ENCODE measurements around the gene MRPL55.

MRPL55 gene

DNA sequence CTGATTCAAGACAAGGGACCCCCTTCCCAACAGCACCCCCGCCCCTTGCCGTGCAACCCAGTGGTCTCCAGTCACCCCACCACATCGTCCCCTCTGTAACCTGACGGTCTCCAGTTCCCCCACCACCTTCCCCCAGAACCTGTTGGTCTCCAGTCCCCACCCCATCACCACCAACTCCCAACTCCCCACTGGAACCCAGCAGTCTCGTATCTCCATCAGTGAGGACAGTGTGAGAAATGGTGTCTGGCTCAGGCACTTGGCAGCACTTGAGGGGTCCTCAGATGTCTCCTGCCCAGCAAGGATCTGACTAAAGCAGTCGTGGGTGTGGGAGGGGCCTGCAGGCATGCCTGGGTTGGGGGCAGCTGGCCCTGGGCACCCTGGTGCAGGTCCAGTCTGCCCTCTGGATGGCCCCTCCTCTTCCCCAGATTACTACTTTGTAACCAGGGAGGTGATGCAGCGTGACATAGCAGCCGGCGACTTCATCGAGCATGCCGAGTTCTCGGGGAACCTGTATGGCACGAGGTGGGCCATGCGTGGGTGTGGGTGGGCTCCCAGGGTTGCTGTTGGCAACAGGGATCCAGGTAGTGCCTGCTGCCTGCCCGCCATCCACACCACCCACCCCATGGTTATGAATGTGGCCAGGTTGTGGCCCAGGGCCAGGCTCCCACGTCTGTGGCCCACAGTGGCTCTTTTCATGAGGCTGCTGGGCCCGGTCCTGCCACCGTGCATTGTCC is 37.5 kb upstream of the MRPL55 start:
- TF ChIP-seq, protein P1, sequence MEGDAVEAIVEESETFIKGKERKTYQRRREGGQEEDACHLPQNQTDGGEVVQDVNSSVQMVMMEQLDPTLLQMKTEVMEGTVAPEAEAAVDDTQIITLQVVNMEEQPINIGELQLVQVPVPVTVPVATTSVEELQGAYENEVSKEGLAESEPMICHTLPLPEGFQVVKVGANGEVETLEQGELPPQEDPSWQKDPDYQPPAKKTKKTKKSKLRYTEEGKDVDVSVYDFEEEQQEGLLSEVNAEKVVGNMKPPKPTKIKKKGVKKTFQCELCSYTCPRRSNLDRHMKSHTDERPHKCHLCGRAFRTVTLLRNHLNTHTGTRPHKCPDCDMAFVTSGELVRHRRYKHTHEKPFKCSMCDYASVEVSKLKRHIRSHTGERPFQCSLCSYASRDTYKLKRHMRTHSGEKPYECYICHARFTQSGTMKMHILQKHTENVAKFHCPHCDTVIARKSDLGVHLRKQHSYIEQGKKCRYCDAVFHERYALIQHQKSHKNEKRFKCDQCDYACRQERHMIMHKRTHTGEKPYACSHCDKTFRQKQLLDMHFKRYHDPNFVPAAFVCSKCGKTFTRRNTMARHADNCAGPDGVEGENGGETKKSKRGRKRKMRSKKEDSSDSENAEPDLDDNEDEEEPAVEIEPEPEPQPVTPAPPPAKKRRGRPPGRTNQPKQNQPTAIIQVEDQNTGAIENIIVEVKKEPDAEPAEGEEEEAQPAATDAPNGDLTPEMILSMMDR (IDR thresholded peaks at IDR 0.05; ENCODE audit: low read depth, low read length) = no peak
- no peak overlapping the region for H3K4me3 ChIP-seq (ENCODE audit: low read depth, low read length)

DNA sequence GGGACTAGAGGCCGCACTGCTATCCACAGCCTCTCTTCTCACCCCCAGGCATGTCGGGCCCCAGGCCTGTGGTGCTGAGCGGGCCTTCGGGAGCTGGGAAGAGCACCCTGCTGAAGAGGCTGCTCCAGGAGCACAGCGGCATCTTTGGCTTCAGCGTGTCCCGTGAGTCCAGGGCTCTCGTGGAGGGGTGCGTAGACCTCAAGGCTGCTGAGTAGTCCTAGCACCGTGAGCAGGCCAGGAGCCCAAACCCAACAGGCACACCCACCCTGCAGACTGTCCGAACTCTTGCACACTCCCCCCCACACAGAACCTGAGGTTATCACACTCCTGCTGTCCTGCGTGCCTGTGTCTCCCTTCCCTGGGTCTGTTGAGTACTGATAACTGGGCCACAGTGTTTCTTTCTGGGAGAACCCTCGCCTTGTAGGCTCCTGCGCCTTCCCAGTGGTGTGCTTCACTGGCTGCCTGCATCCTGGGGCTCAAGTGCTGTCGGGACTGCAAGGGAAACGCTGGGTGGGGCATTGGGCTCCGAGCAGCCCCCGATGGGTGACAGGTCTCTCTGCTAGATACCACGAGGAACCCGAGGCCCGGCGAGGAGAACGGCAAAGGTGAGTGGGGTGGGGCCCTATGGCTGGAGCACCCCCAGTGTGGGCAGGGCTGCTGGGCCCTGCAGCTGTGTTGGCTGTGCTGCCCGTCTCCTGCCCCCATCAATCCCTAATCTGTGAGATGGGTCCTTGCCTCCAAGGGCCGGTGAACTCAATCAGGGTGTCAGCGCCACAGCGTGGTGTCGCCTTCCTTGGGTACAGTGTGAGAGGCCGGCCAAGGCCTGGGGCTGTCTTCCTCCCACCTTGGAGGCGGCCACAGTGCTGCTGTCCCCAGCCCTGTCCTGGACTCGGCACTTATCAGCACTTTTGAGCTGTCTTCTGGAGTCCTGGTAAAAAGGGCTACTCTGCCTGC is 36.6 kb upstream of the MRPL55 start:
- H3K4me3 ChIP-seq (ENCODE audit: low read depth, low read length) = no peak overlapping the region
- TF ChIP-seq, protein P1 (IDR thresholded peaks at IDR 0.05; ENCODE audit: low read depth, low read length) = no peak

DNA sequence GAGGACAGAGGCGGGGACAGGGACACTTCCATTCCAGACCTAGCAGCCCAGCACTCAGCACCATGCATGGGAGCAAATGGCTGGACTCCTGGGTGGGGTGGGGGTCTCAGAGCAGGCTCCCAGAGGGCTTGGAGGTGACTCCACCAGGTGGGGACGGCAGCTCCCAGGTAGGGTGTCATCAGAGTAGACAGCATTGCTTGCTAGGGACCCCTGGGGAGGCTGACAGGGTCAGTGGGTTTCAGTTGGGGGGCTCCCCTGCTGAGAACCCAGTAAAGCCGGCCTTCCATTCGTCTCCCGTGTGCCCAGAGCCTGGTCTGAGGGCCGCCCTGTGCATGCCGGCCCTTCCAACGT is 35.9 kb upstream of the MRPL55 start:
- H3K4me3 ChIP-seq (ENCODE audit: low read depth, low read length) = no peak overlapping the region
- TF ChIP-seq, protein P1 (IDR thresholded peaks at IDR 0.05; ENCODE audit: low read depth, low read length) = no peak

DNA sequence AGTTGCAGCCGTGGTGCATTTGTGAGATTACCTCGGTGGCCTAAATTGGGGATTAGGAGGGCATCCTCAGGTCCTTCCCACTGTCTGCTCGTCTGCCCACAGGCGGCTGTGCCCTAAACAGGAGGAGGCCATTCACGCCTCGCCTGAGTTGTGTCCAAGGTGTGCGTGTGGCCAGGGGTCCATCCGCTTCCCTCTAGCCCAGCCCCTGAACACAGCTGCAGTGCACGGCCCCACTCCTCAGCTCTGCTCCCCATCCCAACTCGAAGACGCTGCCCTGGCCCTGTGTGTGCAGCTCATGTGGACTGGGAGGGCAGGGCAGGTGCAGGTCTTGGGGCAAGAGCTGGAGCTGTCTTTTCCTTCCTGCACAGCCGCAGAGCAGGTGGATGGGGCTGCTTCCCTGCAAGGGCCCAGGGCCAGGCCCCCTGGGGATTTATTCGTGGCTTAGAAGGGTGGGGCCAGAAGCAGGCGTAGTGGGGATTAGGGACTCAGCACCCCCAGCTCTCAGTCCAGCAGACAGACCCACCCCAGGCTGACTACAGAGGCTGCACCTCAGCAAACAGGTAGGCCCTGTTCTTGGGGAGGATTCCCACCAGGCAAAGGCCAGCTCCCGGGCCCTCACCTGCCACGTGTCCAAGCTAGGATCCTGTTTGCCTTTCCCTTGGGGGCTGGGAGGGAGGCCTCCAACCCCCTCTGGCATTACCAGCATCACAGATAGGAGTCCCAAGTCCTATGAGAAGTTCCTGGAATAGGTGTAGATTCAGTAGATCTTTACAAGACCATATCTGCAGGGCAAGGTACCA is 35.3 kb upstream of the MRPL55 start:
- TF ChIP-seq, protein P1 (IDR thresholded peaks at IDR 0.05; ENCODE audit: low read depth, low read length) = no peak
- H3K4me3 ChIP-seq (ENCODE audit: low read depth, low read length) = no peak overlapping the region

DNA sequence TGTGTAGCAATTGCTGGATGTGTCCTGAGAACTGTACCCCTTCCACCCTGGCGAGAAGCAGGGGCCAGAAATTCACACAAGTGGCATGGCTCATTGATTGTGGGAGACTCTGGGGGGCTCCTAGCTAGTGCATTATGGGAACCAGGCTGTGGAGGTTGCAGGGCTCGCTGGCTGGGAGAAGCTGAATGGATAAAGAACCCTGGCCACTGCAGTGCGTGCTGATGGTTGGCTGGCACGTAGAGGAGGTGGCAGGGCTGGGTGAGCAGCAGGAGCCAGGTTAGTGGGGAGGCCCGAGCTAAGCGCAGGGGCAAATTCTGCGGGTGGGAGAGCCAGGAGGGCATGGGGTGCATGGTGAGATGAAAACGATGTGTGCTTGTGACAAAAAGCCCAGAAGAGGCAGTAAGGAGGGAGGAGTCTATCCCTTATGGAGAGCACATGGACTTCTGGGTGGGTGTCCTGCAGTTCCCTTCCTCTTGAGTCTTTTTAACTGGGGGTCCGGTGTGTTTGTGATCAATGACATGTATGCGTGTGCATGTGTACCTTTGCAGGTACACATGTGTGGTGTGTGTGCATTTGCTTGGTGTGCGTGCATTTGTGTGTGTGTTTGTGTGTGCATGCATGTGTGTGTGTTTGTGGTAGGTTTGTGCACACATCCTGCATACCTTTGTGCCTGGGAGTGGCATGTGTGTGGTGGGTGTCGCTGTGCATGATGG is 34.5 kb upstream of the MRPL55 start:
- TF ChIP-seq, protein P1 (IDR thresholded peaks at IDR 0.05; ENCODE audit: low read depth, low read length) = no peak
- no peak overlapping the region for H3K4me3 ChIP-seq (ENCODE audit: low read depth, low read length)

DNA sequence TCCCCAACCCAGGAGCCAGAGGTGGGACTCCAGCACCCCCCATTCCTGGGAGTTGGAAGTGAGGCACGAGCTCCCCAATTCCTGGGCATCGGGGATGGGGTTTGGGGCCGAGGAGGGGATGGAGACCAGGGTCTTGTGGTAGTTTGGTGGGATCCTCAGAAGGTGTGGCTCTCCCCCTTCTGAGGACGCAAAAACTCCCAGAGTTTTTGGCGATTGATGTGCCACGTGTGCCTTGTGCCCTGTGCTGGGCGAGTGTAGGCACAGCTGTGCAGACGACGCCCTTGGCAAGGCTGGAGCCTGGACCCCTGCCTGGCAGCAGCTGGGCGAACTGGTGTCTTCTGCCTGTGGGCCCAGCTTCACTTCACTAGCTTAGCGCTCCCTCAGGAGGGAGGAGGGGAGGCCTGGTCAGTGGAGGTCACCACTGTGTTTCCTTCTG is 33.6 kb upstream of the MRPL55 start:
- TF ChIP-seq, protein P1 (IDR thresholded peaks at IDR 0.05; ENCODE audit: low read depth, low read length) = no peak
- H3K4me3 ChIP-seq (ENCODE audit: low read depth, low read length) = no peak overlapping the region
